ENCODE data around the gene LRRK1.

LRRK1 gene

GRCh38 chr15:101038327-101039003, 119.3 kb downstream of the LRRK1 start:
- no peak for TF ChIP-seq CTCF (IDR thresholded peaks at IDR 0.05; ENCODE audit: insufficient read depth, low read length, poor library complexity, severe bottlenecking)

GRCh38 chr15:101039461-101039860, 120.3 kb downstream of the LRRK1 start:
- Histone ChIP-seq H3K36me3 (ENCODE audit: control insufficient read depth, insufficient read depth, low read length) (peaks cover 29% of the 10 kb centered on the region), H3K4me3 (replicated peaks; ENCODE audit: low read depth, low read length) (no peak overlapping the region), H3K27me3 (replicated peaks; ENCODE audit: control insufficient read depth, insufficient read depth, low read length) (no peaks in the 10 kb centered on the region)
- no peak for TF ChIP-seq CTCF (IDR thresholded peaks at IDR 0.05; ENCODE audit: insufficient read depth, low read length, poor library complexity, severe bottlenecking)
- no peak for DNase-seq (ENCODE audit: extremely low read depth, insufficient read length)

More at GRCh38 chr15:101038327-101039003, 119.3 kb downstream of the LRRK1 start:
- DNase-seq (ENCODE audit: extremely low read depth, insufficient read length) = no peak
- Histone ChIP-seq H3K36me3 (ENCODE audit: control insufficient read depth, insufficient read depth, low read length) (peaks cover 21% of the 10 kb centered on the region), H3K27me3 (replicated peaks; ENCODE audit: control insufficient read depth, insufficient read depth, low read length) (no peaks in the 10 kb centered on the region), H3K4me3 (replicated peaks; ENCODE audit: low read depth, low read length) (no peak overlapping the region)

GRCh38 chr15:101042320-101042719, 123.2 kb downstream of the LRRK1 start:
- Histone ChIP-seq H3K27me3 (replicated peaks; ENCODE audit: control insufficient read depth, insufficient read depth, low read length) (no peaks in the 10 kb centered on the region), H3K4me3 (replicated peaks; ENCODE audit: low read depth, low read length) (no peak overlapping the region), H3K36me3 (ENCODE audit: control insufficient read depth, insufficient read depth, low read length) (peaks cover 34% of the 10 kb centered on the region)
- TF ChIP-seq CTCF (IDR thresholded peaks at IDR 0.05; ENCODE audit: insufficient read depth, low read length, poor library complexity, severe bottlenecking) = no peak
- no peak for DNase-seq (ENCODE audit: extremely low read depth, insufficient read length)

- peaks cover 36% of the 10 kb centered on the region for H3K36me3 ChIP-seq (ENCODE audit: control insufficient read depth, insufficient read depth, low read length)
Measured at GRCh38 chr15:101043011-101043410, 123.9 kb downstream of the LRRK1 start.

GRCh38 chr15:101043911-101044624, 124.9 kb downstream of the LRRK1 start:
- TF ChIP-seq CTCF (IDR thresholded peaks at IDR 0.05; ENCODE audit: insufficient read depth, low read length, poor library complexity, severe bottlenecking) = no peak
- no peaks in the 10 kb centered on the region for H3K27me3 ChIP-seq (replicated peaks; ENCODE audit: control insufficient read depth, insufficient read depth, low read length)
- H3K36me3 ChIP-seq (ENCODE audit: control insufficient read depth, insufficient read depth, low read length) = peaks cover 37% of the 10 kb centered on the region
- DNase-seq (ENCODE audit: extremely low read depth, insufficient read length) = no peak
- H3K4me3 ChIP-seq (replicated peaks; ENCODE audit: low read depth, low read length) = no peak overlapping the region

More at GRCh38 chr15:101043011-101043410, 123.9 kb downstream of the LRRK1 start:
- no peak for TF ChIP-seq CTCF (IDR thresholded peaks at IDR 0.05; ENCODE audit: insufficient read depth, low read length, poor library complexity, severe bottlenecking)
- DNase-seq (ENCODE audit: extremely low read depth, insufficient read length) = no peak
- H3K4me3 ChIP-seq (replicated peaks; ENCODE audit: low read depth, low read length) = no peak overlapping the region
- no peaks in the 10 kb centered on the region for H3K27me3 ChIP-seq (replicated peaks; ENCODE audit: control insufficient read depth, insufficient read depth, low read length)

Data from GM06990 (cell line).